Pancreas (tissue), 10 donors: ENCODE data around the gene AP4B1. TPM values are rescaled to one million over a fixed set of nuclear protein-coding genes. Genes with fewer than 3 reads are reported as not detected.

ENCODE experiments used
- ATAC-seq, 4 donors: fragments of 200-7000 bp; cut with Tn5 transposase; one replicate each; pipeline versions ENCODE4 v1.8.0 to v1.9.1; 2020; ENCODE audit warnings: mild to moderate bottlenecking in 4 of 4, moderate library complexity in 4 of 4
- DNase-seq, 6 donors: peaks; one replicate each; pipeline ENCODE4 v3.0.0-alpha.2; 2020
- FAIRE-seq: peaks from 2 replicates; lab custom pipeline; 2012; peaks lifted over from hg19 to GRCh38; lab: Jason Lieb, UNC
- H3K27ac ChIP-seq, 4 donors: fragments of 200-600 bp; sonication (generic); 1 replicate in 3 of 4; 2 replicates in 1 of 4; pipeline versions ENCODE4 v1.5.0 to v1.8.0; 2020
- H3K27me3 ChIP-seq, 4 donors: fragments of 200-600 bp; one replicate each; pipeline ENCODE4 v1.8.0; 2021
- H3K36me3 ChIP-seq, 3 donors: fragments of 200-600 bp; sonication (generic) in 1 of 3; one replicate each; pipeline versions ENCODE4 v1.5.0 to v1.8.0; 2020 to 2021
- H3K4me1 ChIP-seq, 3 donors: fragments of 200-600 bp; one replicate each; pipeline ENCODE4 v1.8.0; 2021
- H3K4me3 ChIP-seq, 4 donors: fragments of 200-600 bp; sonication (generic) in 2 of 4; one replicate each; pipeline versions ENCODE4 v1.5.0 to v1.8.0; 2020 to 2021
- H3K9me3 ChIP-seq, 4 donors: fragments of 200-600 bp; one replicate each; pipeline ENCODE4 v1.8.0; 2021
- WGBS, 2 donors: extraction: QIAGEN DNeasy Blood & Tissue Kit; methylation state at CpG; one replicate each; pipeline ENCODE4 v1.1.7; 2013; 5-methylcytosine and 5-hydroxymethylcytosine counted together
- intact Hi-C, 3 donors: fragments of 100-400 bp; cut with DNase I; formaldehyde crosslinking; loops; one replicate each; pipeline versions ENCODE4 v1.11.1 to v1.14.2; 2022
- polyA plus RNA-seq, 2 donors: library from polyadenylated mRNA; stranded (reverse); fragments of 200-250 nt; gene quantifications; one replicate each; pipeline ENCODE4 v1.2.3, GENCODE V29; 2013
- total RNA-seq, 6 donors: library from RNA; stranded (reverse); fragmentation: NEBNext Ultra II Directional in 4 of 6; extraction: Animal tissue kit (Norgen Biotek cat#: 25700) in 4 of 6; gene quantifications; one replicate each; pipeline versions ENCODE4 v1.2.1 to v1.2.4, GENCODE V29; 2021 to 2023
- TF ChIP-seq, protein P1 (sequence below), 4 donors: fragments of 200-600 bp; sonication (generic) in 3 of 4; IDR thresholded peaks; one replicate each; pipeline versions ENCODE4 v1.5.0 to v1.8.0; 2021; ENCODE audit warnings: antibody characterized with exemption in 4 of 4
- donor health status: healthy with polysubstance abuse.
- donor health status: DM: no; HTN: no; CAD: no; lungs with moderate emphysema.
- donor health status: DM: no; HTN: no; CAD: no.
- donor health status: control.
- donor health status: control.
- donor health status: Bipolar disorder and iron deficiency.
- donor health status: DM: yes; HTN: yes; CAD: no.
- donor health status: DM: no; HTN: no; CAD: no.
- donor health status: DM: no; HTN: no; CAD: no.
- donor health status: DM: yes; HTN: yes; CAD: no.

The AP4B1 gene
- total and polyA plus RNA-seq, 8 donors: 8.2 to 37.5 (median 12.7) TPM

- ATAC-seq (peak; percentile 88 to 92 (median 90)), DNase-seq (peak; percentile 91 to 96 (median 94)), FAIRE-seq (no peak)
- 0% methylated on average over 60 to 61 of the region's 61 CpGs for WGBS, 2 donors
- no peaks in the 10 kb centered on the region for H3K27me3 ChIP-seq
- H3K9me3 ChIP-seq: no peaks in the 10 kb centered on the region
- TF ChIP-seq, protein P1, sequence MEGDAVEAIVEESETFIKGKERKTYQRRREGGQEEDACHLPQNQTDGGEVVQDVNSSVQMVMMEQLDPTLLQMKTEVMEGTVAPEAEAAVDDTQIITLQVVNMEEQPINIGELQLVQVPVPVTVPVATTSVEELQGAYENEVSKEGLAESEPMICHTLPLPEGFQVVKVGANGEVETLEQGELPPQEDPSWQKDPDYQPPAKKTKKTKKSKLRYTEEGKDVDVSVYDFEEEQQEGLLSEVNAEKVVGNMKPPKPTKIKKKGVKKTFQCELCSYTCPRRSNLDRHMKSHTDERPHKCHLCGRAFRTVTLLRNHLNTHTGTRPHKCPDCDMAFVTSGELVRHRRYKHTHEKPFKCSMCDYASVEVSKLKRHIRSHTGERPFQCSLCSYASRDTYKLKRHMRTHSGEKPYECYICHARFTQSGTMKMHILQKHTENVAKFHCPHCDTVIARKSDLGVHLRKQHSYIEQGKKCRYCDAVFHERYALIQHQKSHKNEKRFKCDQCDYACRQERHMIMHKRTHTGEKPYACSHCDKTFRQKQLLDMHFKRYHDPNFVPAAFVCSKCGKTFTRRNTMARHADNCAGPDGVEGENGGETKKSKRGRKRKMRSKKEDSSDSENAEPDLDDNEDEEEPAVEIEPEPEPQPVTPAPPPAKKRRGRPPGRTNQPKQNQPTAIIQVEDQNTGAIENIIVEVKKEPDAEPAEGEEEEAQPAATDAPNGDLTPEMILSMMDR (IDR thresholded peaks at IDR 0.05): no peak
- peak within 1 kb of the TSS; percentile 62 to 97 (median 96) for H3K27ac ChIP-seq
- intact Hi-C loops: no loop called here
- H3K4me3 ChIP-seq: peak within 1 kb of the TSS; percentile 76 to 91 (median 86)
- no peaks in the 10 kb centered on the region for H3K36me3 ChIP-seq
- peaks cover 26 to 43% (median 38%) of the 10 kb centered on the region in 3 donors for H3K4me1 ChIP-seq
Observed at GRCh38 chr1:113928941-113929749, 24.5 kb upstream of the AP4B1 start, which contains the start of gene HIPK1. HIPK1 (plus strand) TSS chr1:113929324.

DNA sequence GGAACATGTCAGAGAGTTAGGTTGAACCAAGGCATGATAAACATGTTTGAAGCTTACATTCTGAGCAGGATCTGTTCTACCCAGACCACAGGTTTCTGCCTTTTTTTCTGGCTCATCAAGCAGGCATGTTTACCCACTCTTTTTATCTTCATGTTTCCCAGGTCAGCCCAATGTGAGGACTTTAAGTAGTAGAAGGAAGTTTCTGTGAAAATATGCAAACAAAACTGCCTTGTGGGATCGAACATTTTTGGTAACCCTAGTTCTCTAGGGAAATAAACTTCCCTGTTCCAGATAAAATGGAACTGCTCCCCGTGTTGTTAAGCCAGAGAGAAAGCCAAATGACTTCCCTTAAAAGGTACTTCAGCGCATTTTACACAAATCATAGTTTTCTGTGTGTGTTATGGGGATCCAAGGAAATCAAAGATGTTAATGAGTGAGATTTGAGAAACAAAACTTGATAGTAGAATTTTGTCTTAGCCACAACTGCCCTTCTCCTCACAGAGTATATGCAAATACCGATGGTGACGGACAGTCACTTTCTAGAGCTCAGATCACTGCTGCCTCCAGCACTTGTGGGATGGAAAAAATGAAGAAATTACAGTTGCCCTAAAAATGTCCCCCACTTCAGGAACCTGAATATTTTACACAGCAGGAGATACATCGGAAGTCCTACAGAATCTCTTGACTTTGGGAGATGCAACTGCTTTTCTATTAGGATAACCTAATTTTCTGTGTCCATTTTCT, 23.8 kb upstream of the AP4B1 start:
- peak overlapping the region; percentile 76 to 91 (median 86) for H3K4me3 ChIP-seq
- H3K4me1 ChIP-seq: peaks cover 23 to 35% (median 31%) of the 10 kb centered on the region in 3 donors
- TF ChIP-seq, protein P1 (IDR thresholded peaks at IDR 0.05): no peak
- peak overlapping the region; percentile 62 to 97 (median 96) for H3K27ac ChIP-seq
- no peak for FAIRE-seq
- 5 to 6% methylated on average over 6 of the region's 6 CpGs for WGBS, 2 donors
- intact Hi-C loops: no loop called here
- no peaks in the 10 kb centered on the region for H3K36me3 ChIP-seq
- DNase-seq: no peak
- no peaks in the 10 kb centered on the region for H3K9me3 ChIP-seq
- no peaks in the 10 kb centered on the region for H3K27me3 ChIP-seq
- ATAC-seq: peak in 3 of 4 donors; percentile 13 to 40 (median 34)

DNA sequence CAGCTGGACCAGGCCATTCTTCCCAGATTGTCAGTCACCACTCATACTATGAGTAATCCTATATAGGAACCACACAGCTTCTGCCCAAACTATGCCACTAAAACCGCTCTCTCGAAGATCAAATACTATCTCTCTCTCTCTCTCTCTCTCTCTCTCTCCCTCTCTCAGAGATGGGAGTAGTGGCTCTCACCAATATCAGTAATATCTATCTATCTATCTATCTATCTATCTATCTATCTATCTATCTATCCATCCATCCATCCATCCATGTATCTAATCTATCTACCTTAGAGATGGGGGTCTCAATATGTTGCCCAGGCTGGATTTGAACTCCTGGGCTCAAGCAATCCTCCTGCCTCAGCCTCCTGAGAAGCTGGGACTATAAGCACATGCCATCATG, 19.9 kb upstream of the AP4B1 start:
- WGBS, 2 donors: 90 to 98% methylated on average over 2 of the region's 2 CpGs
- FAIRE-seq: no peak
- no peak for ATAC-seq
- DNase-seq: no peak
- Histone ChIP-seq H3K4me3 (no peak overlapping the region), H3K9me3 (no peaks in the 10 kb centered on the region), H3K36me3 (no peaks in the 10 kb centered on the region), H3K27ac (no peak overlapping the region), H3K27me3 (no peaks in the 10 kb centered on the region), H3K4me1 (peaks cover 3 to 8% (median 5%) of the 10 kb centered on the region in 3 donors)
- TF ChIP-seq, protein P1 (IDR thresholded peaks at IDR 0.05): no peak
- intact Hi-C loops: no loop called here

DNA sequence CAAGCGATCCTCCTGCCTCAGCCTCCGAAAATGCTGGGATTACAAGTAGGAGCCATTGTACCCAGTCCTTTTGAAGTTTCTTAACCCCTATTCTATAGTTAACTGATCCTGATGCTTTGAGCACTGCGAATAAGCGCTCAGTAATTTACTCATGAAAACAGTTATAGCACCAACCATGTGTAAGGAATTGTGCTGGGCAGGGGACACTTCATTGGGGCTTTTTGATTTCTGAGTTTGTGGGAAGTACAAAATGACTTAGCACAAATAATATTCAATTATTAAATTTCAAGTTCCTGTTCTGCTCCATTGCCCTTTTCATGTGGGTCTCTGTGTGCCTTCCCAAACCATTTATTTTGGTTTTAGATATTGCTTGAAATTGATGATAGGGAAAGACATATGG, 18.4 kb upstream of the AP4B1 start:
- Histone ChIP-seq H3K9me3 (no peaks in the 10 kb centered on the region), H3K36me3 (no peaks in the 10 kb centered on the region), H3K4me3 (no peak overlapping the region), H3K27ac (no peak overlapping the region), H3K27me3 (no peaks in the 10 kb centered on the region), H3K4me1 (peaks cover 3 to 6% (median 4%) of the 10 kb centered on the region in 3 donors)
- WGBS, 2 donors: 69 to 93% methylated on average over 4 of the region's 4 CpGs
- intact Hi-C loops: no loop called here
- DNase-seq (no peak), FAIRE-seq (no peak), ATAC-seq (no peak)
- TF ChIP-seq, protein P1 (IDR thresholded peaks at IDR 0.05): no peak
